NOMO-1 treated with dmso at 0.1 percent for 144 hours (cell line): ENCODE measurements around the gene FOXP1.
A peak's percentile ranks its signal among the peaks of the same experiment; 100 is the strongest.

Experiments
- DNase-seq: peaks from one replicate; lab custom pipeline; 2025; ENCODE audit not compliant: unreplicated experiment; lab: John Stamatoyannopoulos, UW

The FOXP1 gene

DNA sequence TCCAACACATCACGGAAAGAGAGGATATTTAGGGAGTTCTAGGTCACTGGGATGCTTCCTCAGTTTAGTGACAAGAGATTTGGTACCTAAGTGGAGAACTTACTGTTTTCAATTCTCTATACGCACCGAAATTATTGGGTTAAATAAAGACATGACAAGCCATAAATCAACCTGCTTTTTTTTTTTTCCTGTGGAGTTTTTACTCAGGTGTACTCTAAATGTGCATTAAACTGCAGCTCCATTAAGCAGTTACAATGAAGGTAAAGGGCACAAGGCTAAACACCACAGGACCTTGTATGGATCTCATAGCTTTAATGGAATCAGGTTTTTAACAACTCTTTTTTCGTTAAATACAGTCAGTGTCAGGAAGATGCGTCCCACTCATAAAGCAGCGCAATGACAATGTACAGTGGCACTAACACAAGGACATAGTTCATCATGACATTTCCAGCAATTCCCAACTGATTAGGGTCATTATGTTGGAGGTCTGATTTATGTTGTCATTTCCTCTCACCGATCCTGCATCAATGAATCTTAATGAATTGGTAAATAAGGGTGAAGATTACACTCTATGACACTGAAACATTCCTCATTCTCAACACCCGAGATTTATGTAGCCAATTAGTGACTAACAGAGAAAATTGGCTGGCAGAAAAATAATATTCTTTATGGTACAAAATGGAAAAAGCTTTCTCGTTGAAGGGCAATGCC, 355.2 kb downstream of the FOXP1 start:
- DNase-seq, result no peak

DNA sequence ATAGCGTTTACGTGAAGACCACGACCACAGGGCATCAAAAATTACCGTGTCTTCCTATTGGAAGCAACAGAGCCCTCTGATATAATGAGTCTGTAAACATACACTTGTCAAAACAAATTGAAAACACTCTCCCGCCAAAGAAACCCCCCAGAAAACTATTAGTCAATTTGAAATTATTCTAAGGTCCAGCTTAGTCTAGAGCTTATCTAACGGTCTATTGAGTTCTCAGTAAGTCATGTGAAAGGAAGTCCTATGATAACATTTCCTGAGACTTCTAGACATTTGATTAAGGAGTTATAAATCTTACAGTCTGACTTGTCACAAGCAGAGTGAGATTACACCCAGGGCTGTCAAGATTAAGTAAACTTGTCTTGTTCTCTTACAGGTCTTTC, 356.3 kb downstream of the FOXP1 start:
- no peak for DNase-seq

GRCh38 chr3:71226565-71227269, 356.8 kb downstream of the FOXP1 start:
- DNase-seq, result no peak

DNA sequence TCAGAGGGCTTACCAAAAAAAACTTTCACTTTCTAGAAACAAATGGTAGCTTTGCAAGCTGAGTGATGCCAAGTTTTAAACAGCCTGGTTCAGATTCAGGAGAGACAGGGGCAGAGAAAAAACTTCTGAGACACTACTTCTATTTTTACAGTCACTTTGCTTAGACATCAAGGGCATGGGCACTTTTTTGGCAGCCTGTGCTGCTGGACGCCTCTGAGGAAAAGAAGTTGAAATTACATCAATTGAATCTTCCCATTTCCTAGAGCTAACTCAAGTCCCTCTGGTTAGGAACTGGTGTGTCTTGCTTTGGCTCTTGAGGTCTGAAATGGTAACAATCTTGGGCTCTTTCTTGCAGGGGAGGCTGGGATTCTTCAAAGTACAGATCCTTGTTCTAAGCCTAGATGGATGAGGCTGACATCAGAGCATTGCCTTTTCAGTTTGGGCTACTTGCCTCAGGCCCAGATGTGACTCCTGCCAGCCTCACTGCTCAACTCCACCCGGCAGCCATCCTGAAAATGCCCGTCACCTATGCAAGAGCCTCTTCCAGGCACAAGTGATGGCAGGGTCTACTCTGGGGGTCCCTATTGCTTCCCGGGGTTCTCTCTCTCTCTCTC, 357.5 kb downstream of the FOXP1 start:
- no peak for DNase-seq

- DNase-seq, result no peak
These were observed 358.4 kb downstream of the FOXP1 start for GRCh38 chr3:71225002-71225684.

DNA sequence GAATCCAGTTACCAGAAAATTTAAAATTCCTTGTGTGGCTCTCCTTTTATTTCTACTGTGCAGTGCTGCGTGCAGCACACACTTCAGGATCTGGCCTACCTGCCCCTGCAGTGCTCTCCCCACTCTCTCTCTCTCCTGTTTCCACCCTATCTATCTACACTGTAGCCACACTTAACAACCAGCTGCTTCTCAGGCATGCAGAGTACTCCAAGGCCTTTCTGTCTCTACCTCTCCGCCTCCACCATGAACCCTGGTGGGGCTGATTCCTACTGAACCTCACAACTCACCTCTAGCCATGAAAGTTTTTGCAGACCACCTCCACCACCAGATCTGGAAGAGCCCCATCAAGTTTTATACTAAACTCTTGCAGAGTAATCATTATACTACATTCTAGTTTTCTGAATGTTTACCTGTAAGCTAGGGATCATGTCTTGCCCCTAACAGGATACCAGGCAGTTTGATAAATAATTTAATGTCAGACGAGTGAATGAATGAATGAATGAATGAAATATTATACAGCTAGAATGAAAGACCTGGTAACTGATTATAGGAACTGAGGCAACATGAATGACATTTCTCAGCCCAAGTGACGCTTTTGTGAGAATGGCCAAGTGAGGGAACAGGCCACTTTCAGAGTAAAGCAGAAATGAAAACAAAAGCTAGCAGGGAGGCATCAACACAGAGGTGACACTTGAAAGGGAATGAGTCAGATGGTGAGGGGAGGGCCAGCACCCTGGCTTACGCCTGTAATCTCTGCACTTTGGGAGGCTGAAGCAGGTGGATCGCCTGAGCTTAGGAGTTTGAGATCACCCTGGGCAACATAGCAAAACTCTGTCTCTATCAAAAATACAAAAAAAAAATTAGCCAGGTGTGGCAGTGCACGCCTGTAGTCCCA, 363.5 kb downstream of the FOXP1 start:
- no peak for DNase-seq

- no peak for DNase-seq
These were observed 365.0 kb downstream of the FOXP1 start for GRCh38 chr3:71218508-71218907.

DNA sequence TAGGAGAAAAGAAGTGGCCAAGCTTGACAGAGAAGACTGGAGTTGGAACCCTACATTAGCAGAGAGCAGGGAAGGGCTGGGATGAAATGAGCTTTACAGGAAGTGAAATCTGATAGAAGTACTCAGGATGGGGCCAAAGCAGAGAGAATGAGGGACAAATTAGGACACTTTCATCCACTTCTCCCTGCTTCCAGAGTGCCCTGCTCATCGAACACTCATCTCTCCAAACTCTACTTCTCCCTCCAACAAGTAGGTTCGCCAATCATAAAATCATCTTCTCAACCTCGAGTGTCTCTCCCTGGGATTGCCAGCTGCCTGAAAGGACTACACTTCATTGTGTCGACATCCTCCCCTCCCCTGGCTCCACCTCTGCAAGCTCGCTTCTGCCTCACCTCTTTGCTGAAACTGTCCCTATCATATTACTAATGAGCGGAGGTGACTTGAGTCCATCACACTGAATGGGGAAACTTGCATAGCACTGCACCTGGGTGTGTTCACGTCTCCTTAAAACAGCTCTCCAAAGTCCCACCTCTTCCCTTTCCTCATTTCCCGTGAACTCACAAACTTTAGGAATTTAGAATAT, 365.8 kb downstream of the FOXP1 start:
- DNase-seq, result no peak

DNA sequence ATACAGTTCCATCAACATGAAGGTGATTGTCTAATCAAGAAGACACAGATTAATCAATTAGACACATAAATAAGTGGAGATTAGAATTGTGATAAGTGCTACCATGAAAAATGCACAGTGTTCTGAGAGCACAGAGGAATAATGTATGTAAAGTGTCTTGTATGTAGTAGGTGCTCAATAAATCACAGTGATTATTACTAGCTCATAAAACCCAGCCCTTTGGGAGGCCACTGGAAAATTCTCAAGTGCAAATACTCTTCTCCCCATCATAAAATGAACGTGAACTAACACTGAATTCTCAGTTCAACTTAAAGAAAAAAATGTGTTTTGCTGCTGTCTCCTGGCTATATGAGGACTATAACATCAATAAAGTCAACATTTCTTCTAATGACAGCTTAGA, 368.2 kb downstream of the FOXP1 start:
- DNase-seq, result no peak

DNA sequence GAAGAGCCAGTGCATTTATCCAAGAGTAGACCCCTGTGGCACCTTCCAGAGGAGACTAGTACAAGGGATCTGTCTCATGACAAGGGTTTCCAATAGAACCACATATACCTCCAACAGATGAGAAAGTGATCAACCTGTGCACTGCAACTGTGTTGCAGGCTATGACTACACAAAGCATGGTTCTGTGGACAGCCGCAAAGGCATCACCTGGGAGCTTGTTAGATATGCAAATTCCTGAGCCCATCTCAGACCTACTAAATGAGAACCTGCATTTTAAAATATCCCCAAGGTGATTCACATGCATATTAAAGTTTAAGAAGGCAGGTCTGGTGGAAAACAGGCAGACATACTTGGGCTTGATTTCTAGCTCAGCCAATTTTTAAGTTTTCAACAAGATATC, 368.7 kb downstream of the FOXP1 start:
- no peak for DNase-seq

- DNase-seq, result no peak
These were observed 369.5 kb downstream of the FOXP1 start for GRCh38 chr3:71214016-71214415.

DNA sequence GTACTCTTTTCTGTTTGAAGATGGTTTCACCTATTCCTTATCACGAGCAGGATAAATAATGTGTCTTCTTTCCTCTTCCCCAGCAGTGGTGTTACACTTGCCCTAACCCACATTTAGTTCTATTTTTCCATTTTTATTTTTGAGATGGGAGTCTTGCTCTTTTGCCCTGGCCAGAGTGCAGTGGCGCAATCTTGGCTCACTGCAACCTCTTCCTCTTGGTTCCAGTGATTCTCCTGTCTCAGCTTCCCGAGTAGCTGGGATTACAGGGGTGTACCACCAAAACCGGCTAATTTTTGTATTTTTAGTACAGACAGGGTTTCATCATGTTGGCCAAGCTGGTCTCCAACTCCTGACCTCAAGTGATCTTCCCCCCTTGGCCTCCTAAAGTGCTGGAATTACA, 372.4 kb downstream of the FOXP1 start:
- DNase-seq, result no peak

GRCh38 chr3:71210257-71211007, 373.1 kb downstream of the FOXP1 start:
- DNase-seq, result peak; percentile 29

GRCh38 chr3:71208211-71209095, 375.1 kb downstream of the FOXP1 start:
- DNase-seq, result no peak

DNA sequence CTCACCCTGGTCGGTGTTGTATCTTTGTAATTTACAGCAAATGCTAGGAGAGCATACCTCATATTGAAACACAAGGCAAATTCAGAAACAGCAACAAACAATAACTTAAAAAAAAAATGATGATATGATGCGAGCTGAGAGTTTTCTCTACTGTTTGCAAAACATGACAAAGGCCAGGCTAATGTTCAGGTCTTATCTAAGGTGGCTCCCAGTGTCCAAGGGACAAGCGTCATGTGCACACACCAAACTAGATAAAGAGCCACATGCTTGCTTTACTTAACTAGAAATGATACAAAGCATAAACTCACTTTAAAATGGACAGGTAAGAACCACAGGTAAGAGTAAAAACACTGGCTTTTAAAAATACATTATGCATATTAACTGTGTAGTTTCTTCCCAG, 375.9 kb downstream of the FOXP1 start:
- no peak for DNase-seq

DNA sequence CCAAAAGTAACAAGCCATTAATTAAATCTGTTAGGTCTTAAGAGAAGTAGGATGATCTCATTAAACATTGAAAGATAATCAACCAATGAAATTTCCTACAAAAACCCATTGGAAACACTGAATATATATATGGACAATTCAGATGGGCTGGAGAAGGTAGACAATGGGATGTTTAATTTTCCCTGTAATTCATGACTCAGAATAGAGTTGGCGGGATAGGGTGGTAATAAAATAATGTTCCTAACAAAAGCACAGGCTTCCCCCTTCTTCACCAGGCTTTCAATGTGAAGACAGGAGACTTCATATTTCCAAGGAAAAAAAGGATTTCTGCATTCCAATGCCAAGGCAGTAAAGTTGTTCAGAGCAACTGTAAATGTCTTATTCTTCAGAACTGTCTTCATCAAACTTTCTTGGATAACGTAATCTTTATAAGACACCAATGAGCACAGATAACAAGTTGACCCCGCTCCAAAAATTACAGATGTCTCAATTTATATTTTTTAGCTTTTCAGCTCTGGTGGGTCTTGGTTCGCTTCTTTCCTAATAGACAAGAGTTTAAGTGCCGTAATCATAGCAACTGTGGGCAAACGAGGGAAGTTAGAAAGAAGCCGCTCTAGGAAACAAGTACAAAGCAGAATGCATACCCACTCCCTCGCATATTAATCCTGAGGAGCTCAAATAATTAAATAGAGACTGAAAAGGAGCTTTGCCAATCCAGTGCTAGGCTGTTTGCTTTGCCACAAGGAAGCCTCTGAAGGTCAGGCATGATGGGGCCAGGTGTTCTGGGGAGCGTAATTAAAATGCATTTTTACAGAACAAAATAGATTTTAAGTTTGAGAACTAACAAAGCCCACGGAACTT, 377.0 kb downstream of the FOXP1 start:
- no peak for DNase-seq

DNA sequence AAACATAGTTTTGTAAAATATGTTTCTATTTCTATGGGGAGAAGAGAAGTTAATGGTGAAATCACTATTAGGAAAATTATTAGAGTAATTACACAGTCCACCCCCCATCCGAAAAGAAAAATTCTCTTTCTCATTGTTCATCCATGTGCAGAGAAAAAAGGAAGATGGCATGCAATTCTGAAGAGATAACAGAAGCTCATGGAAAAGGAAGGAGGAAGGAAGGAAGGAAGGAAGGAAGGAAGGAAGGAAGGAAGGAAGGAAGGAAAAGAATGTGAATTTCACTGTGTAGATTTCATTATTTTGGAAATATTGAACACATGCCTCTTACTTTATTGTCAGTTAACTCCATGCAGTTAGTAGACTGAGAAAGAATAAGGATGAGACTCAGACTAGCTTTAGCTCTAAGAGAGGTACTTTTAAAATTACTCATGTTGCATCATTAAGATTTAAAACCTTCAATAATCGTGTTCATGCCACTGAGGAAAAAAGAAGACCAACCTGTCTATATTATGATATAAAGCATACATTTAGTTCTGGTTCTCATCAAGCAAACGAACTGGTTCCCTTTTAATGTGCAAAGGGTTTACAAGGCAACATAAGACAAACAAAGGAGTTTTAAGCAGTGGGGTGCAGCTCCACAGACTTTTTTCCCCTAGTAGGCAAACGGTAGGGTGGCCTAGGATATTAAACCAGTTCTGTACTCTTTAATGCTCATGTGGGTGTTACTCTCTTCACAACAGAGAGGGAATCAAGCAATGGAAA, 379.6 kb downstream of the FOXP1 start:
- DNase-seq, result no peak
